ENCODE data around the gene PGBD5.
"Not testable (repeated sequence)": the region's sequence is repeated elsewhere in the genome, so short reads cannot be mapped to it uniquely, and the experiment has no call there.

PGBD5 gene

DNA sequence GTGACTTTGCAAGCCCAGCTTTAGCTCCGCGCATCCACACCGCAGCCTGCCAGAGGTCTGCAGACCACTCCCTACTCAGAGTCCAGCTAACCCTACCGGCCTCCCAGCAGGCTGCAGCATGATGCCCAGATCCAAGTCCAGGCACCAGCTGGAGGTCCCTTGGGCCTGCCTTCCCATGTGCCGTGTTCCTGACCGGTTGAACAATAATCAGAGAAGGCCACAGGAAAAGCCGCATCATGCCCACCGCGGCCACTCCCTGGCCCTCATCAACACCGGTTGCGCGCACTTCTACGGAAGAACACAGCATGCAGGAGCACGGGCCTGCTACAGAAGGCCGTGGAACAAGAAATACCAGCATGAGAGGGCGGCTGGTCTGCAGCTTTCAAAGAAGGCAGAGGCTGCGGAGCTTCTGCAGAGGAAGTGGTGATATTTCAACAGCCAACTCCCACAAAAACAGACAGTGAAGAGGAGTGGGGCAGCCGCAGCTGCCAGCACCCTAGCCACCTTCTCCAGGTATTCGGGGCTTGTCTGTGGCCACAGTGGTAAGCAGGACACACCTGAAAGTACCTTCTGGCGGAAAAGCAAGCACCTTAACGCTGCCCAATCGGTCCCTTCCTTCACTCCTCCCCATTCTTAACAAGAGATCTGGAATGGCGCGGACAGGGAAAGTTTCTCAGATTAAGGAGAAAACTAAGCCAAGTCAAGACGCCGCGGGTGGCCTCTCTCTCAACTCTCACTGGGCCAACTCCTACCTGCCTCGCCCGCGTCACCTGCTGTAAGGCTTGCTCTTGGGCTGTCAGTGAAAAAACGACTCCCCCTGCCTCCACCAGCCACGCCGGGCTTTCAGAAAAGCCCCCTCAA, 1.5 kb downstream of the PGBD5 start:
- peak; percentile 73 for DNase-seq

- no peak for DNase-seq
Measured at GRCh38 chr1:230423951-230424350, 2.2 kb downstream of the PGBD5 start.

DNA sequence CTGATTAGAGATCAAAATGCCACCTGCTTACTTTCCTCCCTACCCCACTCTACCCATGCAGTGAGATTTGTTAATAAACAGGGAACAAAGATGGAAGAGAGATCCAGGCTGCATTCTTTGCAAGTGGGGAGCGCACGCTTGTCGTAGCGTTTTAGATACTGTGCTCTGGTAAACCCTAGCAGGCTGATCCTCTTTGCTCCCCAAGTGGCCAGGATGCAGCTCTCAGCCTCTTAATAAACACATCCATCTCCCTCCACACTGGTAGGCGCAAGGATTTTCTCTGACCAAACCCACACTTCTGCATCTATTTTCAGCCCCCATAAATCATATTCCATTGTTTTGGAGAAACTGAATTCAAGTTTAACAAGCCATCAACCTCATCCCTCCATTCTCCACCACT, 2.9 kb downstream of the PGBD5 start:
- no peak for DNase-seq

- no peak for DNase-seq
Measured at GRCh38 chr1:230422221-230422981, 3.7 kb downstream of the PGBD5 start.

- no peak for DNase-seq
Measured at GRCh38 chr1:230421481-230421880, 4.7 kb downstream of the PGBD5 start.

DNA sequence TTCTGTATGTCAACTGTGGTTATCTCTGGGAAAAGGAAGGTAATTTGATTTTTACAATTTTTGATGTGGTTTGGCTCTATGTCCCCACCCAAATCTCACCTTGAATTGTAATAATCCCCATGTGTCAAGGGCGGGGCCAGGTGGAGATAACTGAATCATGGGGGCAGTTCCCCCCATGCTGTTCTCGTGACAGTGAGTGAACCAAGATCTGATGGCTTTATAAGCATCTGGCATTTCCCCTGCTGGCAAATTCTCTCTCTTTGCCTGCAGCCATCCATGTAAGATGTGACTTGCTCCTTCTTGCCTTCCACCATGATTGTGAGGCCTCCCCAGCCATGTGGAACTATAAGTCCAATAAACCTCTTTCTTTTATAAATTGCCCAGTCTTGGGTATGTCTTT, 5.8 kb downstream of the PGBD5 start:
- DNase-seq = not testable (repeated sequence)

DNA sequence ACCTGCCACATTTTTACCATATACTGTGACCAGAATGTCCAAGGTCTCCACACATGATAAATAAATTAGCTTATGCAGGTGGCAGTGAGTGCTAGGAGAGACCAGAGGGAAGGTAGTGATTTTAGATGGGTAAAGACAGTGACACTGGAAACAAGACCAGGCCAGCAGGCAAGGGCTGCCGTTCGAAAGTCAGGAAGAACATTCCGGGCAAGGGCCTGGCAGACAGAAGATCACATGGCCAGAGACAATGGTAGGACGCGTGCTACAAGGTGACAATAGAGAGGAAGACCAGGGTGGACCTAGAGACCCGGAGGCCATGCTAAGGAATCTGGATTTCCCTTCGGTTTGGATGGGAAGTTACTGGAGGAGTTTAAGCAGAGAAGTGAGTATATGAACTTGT, 9.7 kb downstream of the PGBD5 start:
- DNase-seq = no peak

- DNase-seq = no peak
Measured at GRCh38 chr1:230415405-230416132, 10.6 kb downstream of the PGBD5 start.

GRCh38 chr1:230414694-230415093, 11.4 kb downstream of the PGBD5 start:
- DNase-seq = no peak

DNA sequence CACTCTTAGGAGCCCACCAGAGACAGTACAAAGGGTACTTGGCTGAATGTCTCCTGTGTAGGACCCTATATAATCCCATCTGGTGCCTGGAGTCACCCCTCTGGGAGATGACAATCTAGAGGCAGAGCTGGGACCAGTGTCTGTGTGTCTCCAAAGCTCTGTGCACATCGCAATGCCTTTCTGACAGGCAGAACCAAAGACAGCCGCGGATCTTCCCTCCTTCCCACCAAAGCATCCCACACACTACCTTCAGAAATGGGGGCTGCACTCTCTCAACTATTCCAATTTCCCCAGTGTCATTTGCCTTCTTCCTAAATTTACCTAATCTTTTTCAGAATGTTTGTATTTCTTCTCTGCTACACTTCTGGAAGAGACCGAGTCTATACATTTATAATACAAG, 12.0 kb downstream of the PGBD5 start:
- no peak for DNase-seq

GRCh38 chr1:230413061-230413460, 13.1 kb downstream of the PGBD5 start:
- DNase-seq = no peak

DNA sequence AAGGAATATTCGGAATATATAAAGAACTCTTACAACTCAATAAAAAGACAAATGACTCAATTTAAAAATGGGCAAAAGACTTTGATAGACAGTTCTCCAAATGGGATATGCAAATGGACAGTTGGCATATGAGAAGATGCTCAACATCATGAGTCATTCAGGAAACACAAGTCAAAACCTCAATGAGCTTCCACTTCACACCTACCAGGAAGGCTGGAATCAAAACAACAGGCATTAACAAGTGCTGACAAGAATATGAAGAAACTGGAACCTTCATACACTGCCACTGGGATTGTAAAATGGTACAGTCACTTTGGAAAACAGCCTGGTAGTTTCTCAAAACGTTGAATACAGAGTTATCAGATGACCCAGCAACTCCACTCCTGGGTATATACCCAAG, 17.2 kb downstream of the PGBD5 start:
- DNase-seq = no peak

DNA sequence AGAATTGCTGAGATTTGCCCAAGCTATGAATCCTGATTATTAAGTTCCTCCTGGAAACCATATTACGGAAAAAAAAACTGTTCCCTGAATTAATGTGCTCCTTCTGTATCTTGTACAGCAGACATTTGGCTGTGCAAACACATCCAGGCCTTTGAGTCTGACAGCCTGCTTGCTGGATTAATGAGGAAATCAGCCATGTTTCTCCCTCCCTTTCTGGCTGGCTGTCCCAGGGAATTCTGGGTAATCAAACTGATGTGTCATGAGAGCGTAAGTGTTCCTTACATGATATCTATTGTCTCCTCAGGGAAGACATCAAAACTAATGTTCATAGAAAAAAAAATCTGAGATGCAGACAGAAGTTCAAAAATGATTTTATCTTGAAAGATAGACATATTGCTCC, 18.8 kb downstream of the PGBD5 start:
- no peak for DNase-seq

DNA sequence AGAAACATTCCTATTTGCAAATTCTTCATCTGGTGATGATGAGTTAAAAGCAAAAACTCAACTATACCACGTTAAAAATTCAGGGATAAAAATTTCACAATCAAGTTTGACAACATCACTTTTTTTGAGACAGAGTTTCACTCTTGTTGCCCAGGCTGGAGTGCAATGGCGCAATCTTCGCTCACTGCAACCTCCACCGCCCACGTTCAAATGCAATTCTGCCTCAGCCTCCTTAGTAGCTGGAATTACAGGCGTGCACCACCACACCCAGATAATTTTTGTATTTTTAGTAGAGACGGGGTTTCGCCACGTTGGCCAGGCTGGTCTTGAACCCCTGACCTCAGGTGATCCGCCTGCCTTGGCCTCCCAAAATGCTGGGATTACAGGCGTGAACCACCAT, 19.4 kb downstream of the PGBD5 start:
- not testable (repeated sequence) for DNase-seq

DNA sequence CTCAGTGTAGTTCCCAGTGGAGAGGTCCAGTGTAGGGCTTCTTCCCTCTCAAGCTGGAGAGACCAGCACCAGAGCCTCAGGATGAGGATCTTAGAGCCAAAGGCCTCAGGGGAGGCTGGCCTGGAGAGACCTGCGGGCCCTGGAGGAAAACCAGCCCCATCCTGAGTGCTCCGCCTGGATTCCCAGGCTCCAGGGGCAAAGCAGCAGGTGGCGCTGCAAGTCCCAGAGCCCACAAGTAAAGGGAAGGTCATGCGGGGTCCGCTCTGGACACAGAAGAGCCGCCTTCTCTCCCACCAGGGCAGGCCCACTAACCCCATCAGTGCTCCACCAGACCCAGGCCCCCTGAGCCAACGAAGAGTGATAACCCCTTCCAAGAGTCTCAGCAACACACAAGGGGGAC, 22.7 kb downstream of the PGBD5 start:
- DNase-seq = no peak

GRCh38 chr1:230401763-230402294, 24.3 kb downstream of the PGBD5 start:
- peak; percentile 67 for DNase-seq

- DNase-seq = no peak
Measured at GRCh38 chr1:230401101-230401500, 25.0 kb downstream of the PGBD5 start.

DNA sequence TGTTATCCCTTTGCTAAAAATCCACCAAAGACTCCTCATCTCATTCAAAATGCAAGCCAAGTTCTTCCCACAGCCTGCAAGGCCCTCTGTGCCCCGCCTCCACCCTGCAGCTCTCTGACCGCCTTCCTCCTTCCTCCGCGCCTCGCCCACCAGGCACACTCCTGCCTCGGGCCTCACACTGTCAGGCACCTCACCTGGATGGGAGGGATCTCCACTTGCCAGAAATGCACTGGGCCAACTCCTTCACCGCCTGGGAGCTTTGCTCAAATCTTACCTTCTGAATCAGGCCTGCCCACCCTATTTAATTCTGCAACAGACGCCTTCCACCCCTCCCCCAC, 26.2 kb downstream of the PGBD5 start:
- DNase-seq = no peak

- DNase-seq = no peak
Measured at GRCh38 chr1:230399321-230400006, 26.7 kb downstream of the PGBD5 start.

DNA sequence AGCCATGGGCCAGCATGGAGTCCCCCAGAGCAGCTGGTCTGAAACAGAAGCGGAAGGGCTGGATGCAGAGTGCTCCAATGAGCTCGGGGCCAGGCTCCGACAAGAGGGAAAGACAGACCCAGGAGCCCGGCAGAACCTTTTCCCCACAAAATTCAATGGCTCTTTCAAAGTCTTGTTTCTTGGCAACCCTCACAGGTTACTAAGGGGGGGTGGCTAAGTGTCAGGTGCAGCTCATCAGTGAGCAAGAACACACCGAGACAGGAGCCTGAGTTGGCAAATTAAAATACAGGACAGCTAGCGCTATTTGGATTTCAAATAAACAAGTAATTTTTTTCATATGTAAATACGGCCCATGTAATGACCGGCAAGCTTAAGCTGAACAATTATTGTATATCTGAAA, 27.3 kb downstream of the PGBD5 start:
- DNase-seq = no peak

DNA sequence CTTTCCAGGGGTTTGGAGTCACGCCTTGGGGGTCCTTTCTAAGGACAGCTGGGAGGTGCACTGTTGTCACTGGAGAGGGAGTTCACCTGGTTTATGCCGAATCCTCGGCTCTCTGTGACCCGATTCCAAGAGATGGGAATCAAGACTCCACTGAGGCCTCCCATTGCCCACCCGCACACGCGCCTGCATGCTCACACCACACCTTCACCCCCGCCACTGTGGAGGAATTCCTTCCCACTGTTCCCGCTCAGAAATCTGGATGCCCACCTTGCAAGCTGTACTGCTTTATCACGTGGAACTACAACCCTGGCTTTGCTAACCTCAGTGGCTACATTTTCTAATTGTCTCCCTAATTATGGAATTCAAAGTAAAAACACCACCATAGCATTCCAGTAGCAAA, 29.2 kb downstream of the PGBD5 start:
- no peak for DNase-seq

DNA sequence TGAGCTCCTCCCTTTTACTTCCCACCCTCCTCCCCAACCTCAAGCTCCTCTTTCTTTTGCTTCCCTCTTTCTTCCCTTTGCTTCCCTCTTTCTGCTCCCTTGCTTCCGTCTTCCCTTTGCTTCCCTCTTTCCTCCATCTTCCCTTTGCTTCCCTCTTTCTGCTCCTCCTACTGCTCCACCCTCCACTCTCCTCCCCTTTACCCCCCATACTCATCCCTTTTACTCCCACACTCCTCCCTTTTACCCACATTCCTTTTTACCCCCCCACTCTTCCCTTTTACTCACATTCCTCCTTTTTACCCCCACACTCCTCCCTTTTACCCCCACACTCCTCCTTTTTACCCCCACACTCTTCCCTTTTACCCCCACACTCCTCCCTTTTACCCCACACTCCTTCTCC, 30.2 kb downstream of the PGBD5 start:
- DNase-seq = no peak

GRCh38 chr1:230394741-230395140, 31.4 kb downstream of the PGBD5 start:
- DNase-seq = no peak

Measured in islet precursor cell (in vitro differentiated cells).